Neuronal stem cell (in vitro differentiated cells): ENCODE data around the gene ATP6V1G2.

Source experiments
- DNase-seq: peaks from one replicate; pipeline ENCODE4 v3.0.0-alpha.2; 2013; ENCODE audit warnings: low spot score
- H2AFZ ChIP-seq: one replicate; pipeline ENCODE4 v1.6.1; 2013; ENCODE audit warnings: mild to moderate bottlenecking, low read length, inconsistent platforms
- H2AK5ac ChIP-seq: 2 replicates; pipeline ENCODE4 v1.6.1; 2013; ENCODE audit warnings: low read depth, mild to moderate bottlenecking, inconsistent platforms, low read length, moderate library complexity, mixed read lengths
- H2BK120ac ChIP-seq: 2 replicates; pipeline ENCODE4 v1.6.1; 2013; ENCODE audit warnings: low read depth, mild to moderate bottlenecking, inconsistent platforms, low read length, moderate library complexity, mixed read lengths
- H2BK12ac ChIP-seq: one replicate; pipeline ENCODE4 v1.6.1; 2013; ENCODE audit warnings: low read length, inconsistent platforms
- H2BK15ac ChIP-seq: 2 replicates; pipeline ENCODE4 v1.6.1; 2013; ENCODE audit warnings: mild to moderate bottlenecking, low read length, inconsistent platforms, mixed read lengths
- H2BK5ac ChIP-seq: one replicate; pipeline ENCODE4 v1.6.1; 2013; ENCODE audit warnings: inconsistent platforms, mild to moderate bottlenecking, low read length, moderate library complexity
- H3K14ac ChIP-seq: one replicate; pipeline ENCODE4 v1.6.1; 2013; ENCODE audit warnings: low read length, inconsistent platforms
- H3K18ac ChIP-seq: 2 replicates; pipeline ENCODE4 v1.6.1; 2013; ENCODE audit warnings: low read length, inconsistent platforms
- H3K23ac ChIP-seq: 2 replicates; pipeline ENCODE4 v1.6.1; 2013; ENCODE audit warnings: low read depth, mild to moderate bottlenecking, mixed read lengths, low read length, inconsistent platforms; ENCODE audit not compliant: poor library complexity
- H3K27ac ChIP-seq: replicated peaks from 3 replicates; pipeline ENCODE4 v1.5.1; 2013; ENCODE audit warnings: low read length, inconsistent platforms
- H3K27me3 ChIP-seq, 3 experiments: 2 replicates each; pipeline ENCODE4 v1.6.1; 2013; ENCODE audit warnings: low read length in 3 of 3, mild to moderate bottlenecking in 2 of 3, inconsistent platforms in 1 of 3, low read depth in 1 of 3, mixed read lengths in 1 of 3, moderate library complexity in 1 of 3; ENCODE audit not compliant: control insufficient read depth in 3 of 3, insufficient read depth in 3 of 3
- H3K36me3 ChIP-seq, 2 donors: replicated peaks in 1 of 2; 2 replicates each; pipeline ENCODE4 v1.6.1; 2013; ENCODE audit warnings: low read length in 2 of 2; ENCODE audit not compliant: control insufficient read depth in 2 of 2, insufficient read depth in 2 of 2
- H3K4ac ChIP-seq: 2 replicates; pipeline ENCODE4 v1.6.1; 2013; ENCODE audit warnings: inconsistent platforms, mild to moderate bottlenecking, low read length, moderate library complexity
- H3K4me1 ChIP-seq, 2 donors: 1 replicate in 1 of 2; 2 replicates in 1 of 2; pipeline ENCODE4 v1.6.1; 2013; ENCODE audit warnings: low read length in 2 of 2, low read depth in 1 of 2; ENCODE audit not compliant: control insufficient read depth in 2 of 2, insufficient read depth in 1 of 2
- H3K4me2 ChIP-seq: one replicate; pipeline ENCODE4 v1.6.1; 2013; ENCODE audit warnings: mild to moderate bottlenecking, low read length, inconsistent platforms; ENCODE audit not compliant: insufficient read depth, poor library complexity, severe bottlenecking
- H3K4me3 ChIP-seq, 2 donors: 2 replicates each; pipeline ENCODE4 v1.5.1; 2013; ENCODE audit warnings: low read length in 2 of 2, mild to moderate bottlenecking in 2 of 2, inconsistent platforms in 1 of 2, moderate library complexity in 1 of 2
- H3K79me1 ChIP-seq: one replicate; pipeline ENCODE4 v1.6.1; 2013; ENCODE audit warnings: low read depth, mild to moderate bottlenecking, inconsistent platforms, low read length, moderate library complexity
- H3K9ac ChIP-seq: one replicate; pipeline ENCODE4 v1.6.1; 2013; ENCODE audit warnings: mild to moderate bottlenecking, low read depth, low read length, inconsistent platforms; ENCODE audit not compliant: poor library complexity
- H3K9me3 ChIP-seq, 2 donors: replicated peaks in 1 of 2; 2 replicates each; pipeline versions ENCODE3 to v1.6.1; 2013; ENCODE audit warnings: low read length in 2 of 2, mild to moderate bottlenecking in 2 of 2, inconsistent platforms in 1 of 2, low read depth in 1 of 2, mixed read lengths in 1 of 2, moderate library complexity in 1 of 2; ENCODE audit not compliant: control insufficient read depth in 2 of 2, insufficient read depth in 1 of 2
- H4K8ac ChIP-seq: one replicate; pipeline ENCODE4 v1.6.1; 2013; ENCODE audit warnings: low read depth, mild to moderate bottlenecking, inconsistent platforms, low read length, moderate library complexity
- H4K91ac ChIP-seq: one replicate; pipeline ENCODE4 v1.6.1; 2013; ENCODE audit warnings: low read length, low read depth, mild to moderate bottlenecking, inconsistent platforms; ENCODE audit not compliant: poor library complexity
- WGBS, 2 donors: extraction: QIAGEN DNeasy Blood & Tissue Kit; methylation state at CpG; one replicate each; pipeline ENCODE4 v1.1.7; 2013; ENCODE audit warnings: missing lambda C conversion rate in 2 of 2, mixed read lengths in 1 of 2; ENCODE audit not compliant: insufficient read length in 2 of 2, insufficient replicate concordance in 1 of 2; ENCODE audit errors: extremely low coverage in 2 of 2; 5-methylcytosine and 5-hydroxymethylcytosine counted together

Gene ATP6V1G2

GRCh38 chr6:31582230-31582643 is 35.8 kb upstream of the ATP6V1G2 start, which contains the start of gene LTB:
LTB (minus strand) TSS chr6:31582424; CDS start chr6:31582417, 7 bp downstream.
- H2BK15ac ChIP-seq, result peak within 1 kb of the TSS; percentile 79
- H4K91ac ChIP-seq, result no peak within 1 kb of the TSS
- H3K27me3 ChIP-seq, result peaks cover 0 to 36% (median 12%) of the 10 kb centered on the region in 3 experiments
- no peaks in the 10 kb centered on the region for H3K9me3 ChIP-seq
- H2AK5ac ChIP-seq, result peak within 1 kb of the TSS; percentile 95
- peak within 1 kb of the TSS; percentile 17 for H3K4ac ChIP-seq
- H2BK12ac ChIP-seq, result no peak within 1 kb of the TSS
- peak within 1 kb of the TSS; percentile 63 to 96 for H3K4me3 ChIP-seq
- no CpG with 5 or more reads among the region's 3 CpGs for WGBS, 2 donors
- peak within 1 kb of the TSS; percentile 39 for H3K9ac ChIP-seq
- H3K18ac ChIP-seq, result peak within 1 kb of the TSS; percentile 97
- no peak within 1 kb of the TSS for H3K27ac ChIP-seq
- peak within 1 kb of the TSS; percentile 97 for H3K23ac ChIP-seq
- peak within 1 kb of the TSS; percentile 100 for H2AFZ ChIP-seq
- no peak within 1 kb of the TSS for H2BK120ac ChIP-seq
- no peak within 1 kb of the TSS for H4K8ac ChIP-seq
- H3K79me1 ChIP-seq, result no peaks in the 10 kb centered on the region
- H3K36me3 ChIP-seq, result no peaks in the 10 kb centered on the region
- no peak for DNase-seq
- no peak within 1 kb of the TSS for H2BK5ac ChIP-seq
- H3K4me2 ChIP-seq, result peak within 1 kb of the TSS; percentile 96
- H3K4me1 ChIP-seq, result peaks cover 2 to 9% of the 10 kb centered on the region in 2 donors
- H3K14ac ChIP-seq, result peak within 1 kb of the TSS; percentile 75

- Histone ChIP-seq H3K23ac (peak overlapping the region; percentile 97), H2BK15ac (peak overlapping the region; percentile 79), H3K36me3 (no peaks in the 10 kb centered on the region), H3K27me3 (peaks cover 0 to 42% (median 12%) of the 10 kb centered on the region in 3 experiments), H4K8ac (no peak overlapping the region), H2AFZ (peak overlapping the region; percentile 100), H2BK12ac (no peak overlapping the region), H3K9me3 (no peaks in the 10 kb centered on the region), H3K27ac (no peak overlapping the region), H3K4me1 (peaks cover 2 to 9% of the 10 kb centered on the region in 2 donors), H4K91ac (no peak overlapping the region), H2AK5ac (peak overlapping the region; percentile 95), H3K9ac (peak overlapping the region; percentile 39), H3K18ac (peak overlapping the region; percentile 97), H2BK5ac (no peak overlapping the region), H3K14ac (peak overlapping the region; percentile 75), H2BK120ac (no peak overlapping the region), H3K4me3 (peak overlapping the region; percentile 63 to 96), H3K4me2 (peak overlapping the region; percentile 96), H3K4ac (no peak overlapping the region), H3K79me1 (no peaks in the 10 kb centered on the region)
- peak; percentile 18 for DNase-seq
- WGBS, 2 donors, result no CpG with 5 or more reads among the region's 21 CpGs
Observed at GRCh38 chr6:31581434-31582229, 35.2 kb upstream of the ATP6V1G2 start.

GRCh38 chr6:31580807-31581433 is 34.5 kb upstream of the ATP6V1G2 start:
- peak overlapping the region; percentile 75 for H3K14ac ChIP-seq
- no peak overlapping the region for H2BK5ac ChIP-seq
- no peak overlapping the region for H2BK12ac ChIP-seq
- peak overlapping the region; percentile 31 for H3K4ac ChIP-seq
- H4K8ac ChIP-seq, result no peak overlapping the region
- H3K9me3 ChIP-seq, result no peaks in the 10 kb centered on the region
- H3K9ac ChIP-seq, result peak overlapping the region; percentile 96
- peak overlapping the region; percentile 96 for H3K4me2 ChIP-seq
- peaks cover 2 to 7% of the 10 kb centered on the region in 2 donors for H3K4me1 ChIP-seq
- no peaks in the 10 kb centered on the region for H3K36me3 ChIP-seq
- H3K27ac ChIP-seq, result no peak overlapping the region
- H3K23ac ChIP-seq, result peak overlapping the region; percentile 97
- H3K4me3 ChIP-seq, result peak overlapping the region; percentile 63 to 96
- H3K27me3 ChIP-seq, result peaks cover 0 to 42% (median 12%) of the 10 kb centered on the region in 3 experiments
- H2AFZ ChIP-seq, result peak overlapping the region; percentile 100
- WGBS, 2 donors, result no CpG with 5 or more reads among the region's 62 CpGs
- peak; percentile 83 for DNase-seq
- peak overlapping the region; percentile 95 for H2AK5ac ChIP-seq
- H3K79me1 ChIP-seq, result no peaks in the 10 kb centered on the region
- H2BK120ac ChIP-seq, result peak overlapping the region; percentile 75
- peak overlapping the region; percentile 41 for H4K91ac ChIP-seq
- peak overlapping the region; percentile 79 for H2BK15ac ChIP-seq
- peak overlapping the region; percentile 98 for H3K18ac ChIP-seq

- Histone ChIP-seq H3K4ac (peak overlapping the region; percentile 31), H3K36me3 (no peaks in the 10 kb centered on the region), H3K9me3 (no peaks in the 10 kb centered on the region), H2BK120ac (peak overlapping the region; percentile 75), H3K14ac (no peak overlapping the region), H2AK5ac (peak overlapping the region; percentile 78), H2BK12ac (no peak overlapping the region), H3K27ac (no peak overlapping the region), H2AFZ (peak overlapping the region; percentile 100), H4K8ac (no peak overlapping the region), H3K4me2 (peak overlapping the region; percentile 96), H3K9ac (no peak overlapping the region), H3K79me1 (no peaks in the 10 kb centered on the region), H4K91ac (peak overlapping the region; percentile 41), H2BK15ac (no peak overlapping the region), H2BK5ac (no peak overlapping the region), H3K18ac (peak overlapping the region; percentile 98), H3K27me3 (peaks cover 0 to 42% (median 12%) of the 10 kb centered on the region in 3 experiments), H3K4me1 (peaks cover 2 to 7% of the 10 kb centered on the region in 2 donors), H3K23ac (peak overlapping the region; percentile 97), H3K4me3 (peak overlapping the region; percentile 63 to 74)
- DNase-seq, result peak; percentile 15
- WGBS, 2 donors, result no CpG with 5 or more reads among the region's 11 CpGs
Observed at GRCh38 chr6:31580438-31580740, 34.0 kb upstream of the ATP6V1G2 start.
